Stimulated activated CD8-positive, alpha-beta memory T cell treated with anti-CD3 and anti-CD28 coated beads, Interleukin-15, amount 100 ng/mL, for 24 hours (primary cell): ENCODE measurements around the gene RAB7A.
"Not testable (repeated sequence)": the region's sequence is repeated elsewhere in the genome, so short reads cannot be mapped to it uniquely, and the experiment has no call there.

Source experiments
- DNase-seq: peaks from one replicate; pipeline ENCODE4 v3.0.0-alpha.2; 2020; ENCODE audit warnings: low read depth

Gene RAB7A

GRCh38 chr3:128820252-128820839 is 94.4 kb downstream of the RAB7A start:
- no peak for DNase-seq

DNA sequence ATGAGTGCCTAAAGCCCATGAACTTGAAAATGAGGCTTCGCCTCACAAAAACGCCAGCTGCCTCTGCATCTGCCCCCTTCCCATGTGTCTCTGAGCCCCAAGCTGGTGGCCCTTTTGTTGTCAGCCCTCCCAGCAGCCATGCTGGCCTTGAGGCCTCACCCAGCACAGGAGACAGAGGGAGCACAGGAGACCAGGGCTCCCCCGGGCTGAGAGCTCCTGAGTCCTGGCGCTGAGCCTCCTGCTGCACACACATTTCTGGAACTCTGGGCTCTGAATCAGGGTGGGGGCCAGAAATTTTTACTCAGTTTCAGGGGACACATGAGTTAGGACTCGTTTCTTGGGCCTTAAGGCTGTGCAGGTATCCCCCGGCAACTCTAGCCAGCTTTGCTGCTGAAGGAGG is 97.0 kb downstream of the RAB7A start:
- no peak for DNase-seq

DNA sequence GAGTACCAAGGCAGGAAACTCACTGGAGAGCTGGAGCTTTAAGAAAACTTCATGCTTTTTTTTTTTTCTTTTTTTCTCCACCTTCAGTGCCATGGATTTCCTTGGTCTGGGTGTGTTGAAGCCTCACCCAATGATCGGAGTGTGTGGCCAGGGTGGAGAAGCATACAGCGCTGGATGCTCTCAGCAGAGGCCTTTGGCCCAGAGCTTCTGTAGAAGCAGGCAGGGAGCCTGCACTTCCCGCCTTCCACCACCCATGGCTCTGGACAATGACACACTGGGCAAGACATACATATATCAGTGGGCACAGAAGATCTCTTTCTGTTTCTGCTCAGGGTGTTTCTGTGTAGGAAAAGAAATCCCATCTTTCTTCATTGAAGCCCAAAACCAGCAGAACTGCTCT is 97.6 kb downstream of the RAB7A start:
- no peak for DNase-seq

DNA sequence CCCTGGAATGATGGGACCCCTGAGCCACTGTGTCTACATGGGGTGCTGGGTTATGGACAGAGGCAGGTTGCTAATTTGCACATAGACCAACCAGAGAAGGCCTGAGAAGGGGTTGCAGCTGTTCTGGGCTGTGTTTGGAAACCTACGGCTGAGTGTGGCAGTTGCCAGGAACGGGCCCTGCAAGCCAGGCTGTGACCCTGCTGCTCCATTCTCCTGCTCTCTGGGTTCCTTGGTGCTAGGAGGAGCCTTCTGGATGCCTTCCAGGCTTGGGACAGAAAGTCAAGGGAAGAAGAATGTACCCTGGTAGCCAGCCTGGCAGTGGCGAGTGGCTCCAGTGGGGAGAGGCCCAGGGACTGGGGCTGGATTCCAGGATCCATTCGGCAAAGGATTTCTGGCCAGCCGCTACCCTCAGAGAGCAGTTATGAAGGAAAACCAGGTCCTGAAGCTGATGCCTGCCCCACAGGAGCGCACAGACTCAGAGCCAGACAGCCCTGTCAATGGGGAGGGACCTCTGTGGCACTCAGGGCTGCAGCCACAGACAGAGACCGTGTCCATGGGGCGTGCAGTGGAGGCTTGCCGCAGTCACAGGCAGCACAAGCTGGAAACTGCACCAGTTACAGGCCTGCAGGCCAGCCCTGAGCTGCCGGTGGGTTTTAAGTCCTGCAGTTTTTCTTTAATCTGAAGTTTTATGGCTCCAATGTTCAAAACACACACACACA is 98.3 kb downstream of the RAB7A start:
- no peak for DNase-seq

DNA sequence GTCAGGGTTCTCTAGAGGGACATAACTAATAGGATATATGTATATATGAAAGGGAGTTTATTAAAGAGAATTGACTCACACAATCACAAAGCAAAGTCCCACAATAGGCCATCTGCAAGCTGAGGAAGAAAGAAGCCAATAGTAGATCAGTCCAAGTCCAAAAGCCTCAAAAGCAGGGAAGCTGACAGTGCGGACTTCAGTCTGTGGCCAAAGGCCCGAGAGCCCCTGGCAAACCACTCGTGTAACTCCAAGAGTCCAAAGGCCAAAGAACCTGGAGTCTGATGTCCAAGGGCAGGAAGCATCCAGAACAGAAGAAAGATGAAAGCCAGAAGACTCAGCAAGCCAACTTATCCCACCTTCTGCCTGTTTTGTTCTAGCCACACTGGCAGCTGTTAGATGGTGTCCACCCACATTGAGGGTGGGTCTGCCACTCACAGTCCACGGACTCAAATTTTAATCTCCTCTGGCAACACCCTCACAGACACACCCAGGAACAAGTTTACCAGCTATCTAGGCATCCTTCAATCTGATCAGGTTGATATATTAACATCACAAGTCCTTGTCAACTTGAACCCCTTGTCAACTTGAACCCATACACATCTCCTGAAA is 99.2 kb downstream of the RAB7A start:
- no peak for DNase-seq

DNA sequence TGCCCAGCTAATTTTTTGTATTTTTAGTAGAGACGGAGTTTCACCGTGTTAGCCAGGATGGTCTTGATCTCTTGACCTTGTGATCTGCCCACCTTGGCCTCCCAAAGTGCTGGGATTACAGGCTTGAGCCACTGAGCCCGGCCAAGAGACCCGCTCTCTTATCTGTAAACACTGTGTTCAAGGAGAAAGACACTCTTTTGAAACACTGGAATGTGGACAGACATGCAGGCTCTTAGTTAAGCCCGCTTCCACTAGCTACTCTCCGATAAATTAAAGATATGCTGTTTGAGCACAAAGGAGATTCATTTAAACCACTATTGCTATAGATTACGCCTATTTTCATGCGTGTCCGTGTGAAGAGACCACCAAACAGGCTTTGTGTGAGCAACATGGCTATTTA is 103.1 kb downstream of the RAB7A start:
- not testable (repeated sequence) for DNase-seq

- not testable (repeated sequence) for DNase-seq
Observed at GRCh38 chr3:128829925-128830625, 104.1 kb downstream of the RAB7A start.

GRCh38 chr3:128830762-128831161 is 104.8 kb downstream of the RAB7A start:
- DNase-seq: not testable (repeated sequence)

DNA sequence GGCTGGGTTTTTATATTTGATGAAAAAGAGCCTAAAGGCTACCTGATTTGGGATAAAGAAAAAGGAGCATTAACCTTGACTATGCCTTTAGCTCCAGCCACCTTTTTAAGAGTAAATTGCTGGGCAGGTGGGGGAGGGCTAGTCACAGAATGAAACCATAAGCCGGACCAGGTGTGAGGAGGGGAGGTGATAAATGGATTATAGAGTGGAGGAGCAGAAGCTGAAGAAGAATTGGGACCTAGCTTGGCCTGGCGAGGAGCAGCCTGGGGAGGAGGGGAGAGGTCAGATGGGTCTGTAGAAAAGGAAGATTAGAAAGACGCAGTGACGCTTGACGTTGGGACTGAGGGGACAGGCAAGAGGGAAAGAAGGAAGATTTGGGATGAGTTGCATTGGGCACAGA is 107.0 kb downstream of the RAB7A start:
- DNase-seq: not testable (repeated sequence)

GRCh38 chr3:128835096-128835495 is 109.1 kb downstream of the RAB7A start:
- no peak for DNase-seq

DNA sequence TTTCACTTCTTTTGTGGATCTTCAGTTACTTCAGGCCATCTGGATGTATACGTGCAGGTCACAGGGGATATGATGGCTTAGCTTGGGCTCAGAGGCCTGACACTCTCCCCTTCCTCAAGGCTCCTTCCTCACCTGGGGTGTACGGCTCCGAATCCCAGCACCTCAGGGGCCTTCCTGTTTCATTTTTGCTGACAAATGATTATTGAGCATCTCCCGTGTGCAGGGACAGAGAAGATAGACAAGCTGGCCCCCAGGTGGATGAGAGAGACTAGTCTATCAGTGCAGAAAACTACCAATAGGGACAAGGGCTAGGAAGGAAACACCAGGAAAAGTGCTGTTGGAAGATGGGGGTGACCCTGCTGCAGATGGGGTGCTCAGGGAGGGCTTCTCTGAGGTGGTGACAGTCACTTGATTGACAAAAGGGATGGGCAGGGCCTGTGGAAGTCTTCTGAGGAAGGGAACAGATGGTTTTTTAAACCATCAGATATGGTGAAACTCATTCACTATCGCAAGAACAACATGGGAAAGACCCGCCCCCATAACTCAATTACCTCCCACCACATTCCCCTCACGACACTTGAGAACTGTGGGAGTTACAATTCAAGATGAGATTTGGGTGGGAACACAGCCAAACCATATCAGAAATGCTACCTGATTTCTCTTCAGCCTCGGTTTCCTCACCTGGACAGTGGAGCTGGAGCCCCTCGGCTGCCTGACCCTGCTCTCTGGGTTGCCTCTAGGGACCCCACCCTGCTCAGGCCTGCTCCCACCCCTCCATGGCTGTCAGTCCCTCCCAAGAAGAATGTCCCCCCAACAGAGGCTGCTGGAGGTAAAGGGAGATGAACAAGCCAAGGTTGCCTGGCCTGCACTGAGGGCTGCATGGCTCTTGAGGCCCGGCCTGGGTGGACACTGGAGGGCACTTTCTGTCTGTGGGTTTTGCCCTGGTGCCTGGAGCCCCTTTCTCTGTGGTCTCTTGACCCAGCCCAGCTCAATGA is 116.2 kb downstream of the RAB7A start:
- DNase-seq: no peak

- DNase-seq: no peak
Observed at GRCh38 chr3:128844502-128844901, 118.5 kb downstream of the RAB7A start.

GRCh38 chr3:128845119-128845777 is 119.3 kb downstream of the RAB7A start:
- no peak for DNase-seq

- peak; percentile 55 for DNase-seq
Observed at GRCh38 chr3:128845778-128846485, 119.9 kb downstream of the RAB7A start.

DNA sequence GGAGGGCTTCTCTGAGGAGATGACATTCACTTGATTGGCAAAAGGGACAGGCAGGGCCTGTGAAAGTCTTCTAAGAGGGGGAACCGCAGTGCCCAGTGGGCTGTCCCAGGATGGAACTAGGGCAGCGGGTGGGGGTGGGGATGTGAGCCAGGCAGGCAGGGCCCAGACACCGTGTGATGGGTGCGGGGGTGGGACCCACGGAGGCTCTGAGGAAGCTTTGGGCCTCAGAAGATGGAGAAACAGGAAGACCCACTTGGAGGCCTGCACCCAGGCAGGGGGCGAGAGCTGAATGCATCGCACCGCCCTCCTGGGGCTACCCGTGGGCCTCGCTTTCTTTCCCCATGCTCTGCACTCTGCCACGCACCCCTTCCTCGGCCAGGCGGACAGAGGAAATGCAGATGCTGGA is 120.5 kb downstream of the RAB7A start:
- DNase-seq: no peak

DNA sequence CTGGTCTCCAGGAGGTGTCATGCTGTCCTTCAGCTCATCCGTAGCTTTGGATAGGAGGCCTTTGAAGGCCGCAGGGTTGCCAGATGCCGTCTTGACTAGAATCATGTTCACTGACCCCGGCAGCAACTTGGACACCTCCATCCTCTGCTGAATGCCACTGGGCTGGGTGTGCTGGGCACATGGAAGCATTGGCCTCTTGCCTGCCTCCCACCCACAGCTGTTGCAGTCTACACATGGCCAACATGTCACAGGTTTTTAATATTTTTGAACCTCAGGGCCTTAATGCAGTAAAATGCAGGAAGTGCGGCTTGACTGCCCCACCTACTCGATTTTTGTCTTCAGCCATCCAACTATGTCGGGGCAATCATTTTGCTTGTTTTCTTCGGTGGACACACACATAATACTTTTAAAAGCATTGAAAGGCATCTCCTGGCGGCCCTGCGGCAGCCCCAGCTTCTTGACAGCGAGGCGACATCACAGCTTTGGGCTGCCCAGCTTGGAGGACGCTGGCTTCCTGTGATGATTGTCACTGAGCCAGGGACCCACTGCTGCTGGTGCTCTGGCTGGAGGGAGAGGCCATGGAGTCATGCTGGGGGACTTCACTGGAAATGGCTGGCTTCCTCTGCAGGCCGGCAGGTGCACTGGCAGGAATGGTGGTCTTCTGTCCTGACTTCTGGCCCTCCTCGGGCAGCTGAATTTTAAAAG is 121.8 kb downstream of the RAB7A start:
- DNase-seq: no peak

DNA sequence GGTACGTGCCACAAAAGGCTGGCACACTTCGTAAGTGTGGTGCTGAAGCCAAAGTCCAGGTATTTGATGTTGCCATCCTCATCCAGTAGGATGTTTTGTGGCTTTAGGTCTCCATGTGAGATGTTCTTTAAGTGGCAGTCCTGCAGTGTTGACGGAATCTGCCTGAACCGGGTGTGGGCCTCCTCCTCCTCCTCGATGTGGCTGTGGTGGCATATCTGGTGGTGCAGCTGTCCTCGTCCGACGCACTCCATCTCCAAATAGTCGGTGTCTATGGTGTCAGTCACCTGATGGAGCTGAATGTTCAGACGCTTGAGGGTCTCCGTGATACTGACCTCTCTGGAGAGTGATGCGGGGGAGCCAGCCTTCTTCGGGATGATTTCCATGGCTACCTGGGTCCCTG is 123.0 kb downstream of the RAB7A start:
- no peak for DNase-seq

- no peak for DNase-seq
Observed at GRCh38 chr3:128849911-128850455, 124.0 kb downstream of the RAB7A start.

GRCh38 chr3:128850544-128850943 is 124.6 kb downstream of the RAB7A start:
- DNase-seq: no peak

- DNase-seq: no peak
Observed at GRCh38 chr3:128851601-128852000, 125.6 kb downstream of the RAB7A start.
